HTERT RPE-1 (cell line): ENCODE data around the gene ZCRB1.
"Not testable (repeated sequence)": the region's sequence is repeated elsewhere in the genome, so short reads cannot be mapped to it uniquely, and the experiment has no call there.

ENCODE experiments used
- in situ Hi-C: fragments of 300-500 bp; cut with MboI; formaldehyde crosslinking; loops from 4 replicates; pipeline ENCODE4 v1.14.3; 2020; ENCODE audit warnings: low sequenced_read_pairs

ZCRB1 gene

DNA sequence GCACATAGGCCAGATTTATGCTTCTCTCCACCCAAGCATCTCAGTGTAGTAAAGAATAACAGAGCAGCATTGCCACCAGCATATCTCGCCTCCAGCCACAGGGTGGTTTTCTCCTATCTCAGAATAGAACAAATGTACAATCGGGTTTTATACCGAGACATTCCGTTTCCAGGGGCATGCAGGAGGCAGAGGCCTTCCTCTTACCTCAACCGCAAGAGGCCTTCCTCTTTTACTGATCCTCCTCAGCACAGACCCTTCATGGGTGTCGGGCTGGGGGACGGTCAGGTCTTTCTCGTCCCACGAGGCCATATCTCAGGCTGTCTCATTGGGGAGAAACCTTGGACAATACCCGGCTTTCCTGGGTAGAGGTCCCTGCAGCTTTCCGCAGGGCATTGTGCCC, 4.2 kb upstream of the ZCRB1 start:
- in situ Hi-C loops, result not testable (repeated sequence)

DNA sequence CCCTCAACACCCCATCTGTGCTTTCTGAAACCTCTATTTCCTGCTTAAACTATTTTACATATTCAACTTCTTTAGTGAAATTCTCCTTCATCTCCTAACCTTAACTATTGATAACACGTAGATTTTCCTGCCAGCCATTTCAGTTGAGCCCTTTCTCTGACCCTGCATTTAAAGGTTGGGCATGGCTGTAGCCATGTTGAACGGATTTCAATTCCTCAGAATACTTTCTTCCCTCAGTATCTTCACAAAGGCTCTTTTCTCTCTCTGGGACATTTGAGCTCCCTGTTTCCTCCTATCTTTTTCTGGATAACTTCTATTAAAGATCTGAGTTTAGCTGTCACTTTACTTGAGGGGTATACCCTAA, 1.3 kb upstream of the ZCRB1 start:
- in situ Hi-C loops, result no loop called here

DNA sequence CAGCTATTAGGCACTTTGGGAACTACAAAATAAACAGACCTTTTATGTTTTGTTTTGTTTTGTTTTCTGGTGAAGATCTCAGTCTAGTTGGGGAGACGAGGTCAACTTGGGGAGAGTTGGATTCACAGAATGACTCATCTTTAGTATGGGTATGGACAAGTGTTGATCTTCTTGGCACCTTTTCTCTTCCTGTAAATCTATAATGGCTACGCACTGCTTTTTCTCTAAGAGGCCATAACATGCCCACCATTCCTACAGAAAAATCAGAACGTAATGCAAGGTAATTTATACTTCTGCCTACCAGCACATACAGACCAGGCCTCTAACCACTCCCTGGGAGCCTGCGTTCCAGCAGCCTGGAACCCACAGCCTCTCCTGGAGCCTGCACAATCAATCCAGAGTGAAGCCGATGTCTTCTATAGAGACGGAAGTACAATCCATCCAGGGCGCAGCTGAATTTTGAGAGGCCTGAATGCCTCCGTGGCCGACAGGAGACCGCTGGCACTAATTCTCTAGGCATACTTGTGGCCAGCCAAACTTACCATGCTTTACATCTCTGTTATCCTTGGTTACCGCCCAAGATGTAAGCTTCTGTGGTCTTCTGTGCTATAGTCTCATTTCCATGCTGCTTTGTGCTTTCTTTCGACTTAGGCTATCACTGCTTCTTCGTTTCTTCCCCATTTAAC, 790 bp upstream of the ZCRB1 start:
- in situ Hi-C loops, result no loop called here

GRCh38 chr12:42325326-42325652, 605 bp downstream of the ZCRB1 start:
- in situ Hi-C loops, result no loop called here

DNA sequence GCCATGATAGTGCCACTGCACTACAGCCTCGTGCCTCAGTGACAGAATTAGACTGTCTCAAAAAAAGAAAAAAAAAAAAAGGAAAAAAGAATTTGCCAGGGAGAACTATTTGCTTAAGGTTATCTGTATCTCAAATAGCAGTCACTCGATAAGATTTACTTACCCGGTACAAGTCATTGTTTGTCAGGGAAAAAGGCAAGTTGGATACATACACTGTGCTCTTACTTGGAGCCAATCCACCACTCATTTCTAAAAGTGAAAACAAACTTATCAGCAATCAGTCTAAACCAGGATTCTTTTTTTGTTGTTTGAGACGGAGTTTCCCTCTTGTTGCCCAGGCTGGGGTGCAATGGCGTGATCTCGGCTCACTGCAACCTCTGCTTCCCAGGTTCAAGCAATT, 2.0 kb downstream of the ZCRB1 start:
- in situ Hi-C loops, result no loop called here

DNA sequence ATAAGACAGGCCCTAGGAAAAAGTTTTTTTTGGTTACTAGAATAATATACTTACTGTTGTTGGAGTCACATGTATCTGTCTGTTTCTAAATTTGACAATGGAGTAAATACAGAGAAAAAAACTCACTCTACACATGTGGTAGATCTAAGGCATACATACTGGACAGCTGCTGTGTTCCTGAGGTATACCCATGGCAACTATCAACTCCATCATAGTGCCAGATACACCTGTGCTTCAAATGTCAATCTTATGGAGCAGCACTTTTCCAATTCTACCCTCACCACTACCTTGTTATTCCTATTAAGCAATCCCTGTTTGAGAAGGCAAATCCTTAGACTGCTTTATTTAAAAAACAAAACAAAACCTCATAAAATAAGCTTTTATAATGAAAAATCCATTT, 3.3 kb downstream of the ZCRB1 start:
- in situ Hi-C loops, result no loop called here

DNA sequence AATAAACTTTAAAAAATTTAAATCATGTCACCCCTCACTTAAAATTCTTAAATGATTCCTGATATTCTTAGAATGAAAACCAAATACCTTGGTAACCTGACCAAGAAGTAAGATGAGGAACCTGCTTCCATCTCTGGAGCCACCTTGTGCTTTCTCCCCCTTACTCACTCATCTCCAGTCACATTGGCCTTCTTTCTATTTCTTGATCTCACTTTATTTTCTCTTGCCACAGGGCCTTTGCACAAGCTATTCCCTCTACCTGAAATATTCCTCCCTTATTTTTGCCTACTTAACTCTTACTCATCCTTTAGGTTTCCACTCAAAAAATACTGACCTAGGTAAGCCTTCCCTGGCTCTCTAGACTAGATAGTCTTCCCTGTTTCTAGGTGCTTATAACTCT, 5.1 kb downstream of the ZCRB1 start:
- in situ Hi-C loops, result no loop called here

DNA sequence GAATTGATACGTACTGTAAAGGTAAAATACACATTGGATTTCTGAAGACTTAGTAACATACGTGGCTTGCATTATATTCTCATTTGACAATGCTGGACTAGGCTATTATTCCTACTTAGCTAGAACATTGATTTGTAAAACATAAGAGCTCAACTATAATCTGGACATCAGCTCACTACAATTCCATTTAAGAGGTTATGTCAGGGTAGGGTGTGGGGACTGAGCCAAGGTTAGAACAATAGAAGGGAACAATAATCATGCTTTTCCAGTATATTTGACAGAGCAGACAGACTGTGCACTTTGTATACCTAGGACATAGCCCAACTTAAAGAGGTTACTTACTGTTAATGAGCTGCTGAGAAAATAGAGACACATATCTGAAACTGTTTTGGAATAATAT, 10.8 kb downstream of the ZCRB1 start:
- in situ Hi-C loops, result no loop called here

- in situ Hi-C loops, result no loop called here
Observed at GRCh38 chr12:42309996-42310395, 15.9 kb downstream of the ZCRB1 start.

DNA sequence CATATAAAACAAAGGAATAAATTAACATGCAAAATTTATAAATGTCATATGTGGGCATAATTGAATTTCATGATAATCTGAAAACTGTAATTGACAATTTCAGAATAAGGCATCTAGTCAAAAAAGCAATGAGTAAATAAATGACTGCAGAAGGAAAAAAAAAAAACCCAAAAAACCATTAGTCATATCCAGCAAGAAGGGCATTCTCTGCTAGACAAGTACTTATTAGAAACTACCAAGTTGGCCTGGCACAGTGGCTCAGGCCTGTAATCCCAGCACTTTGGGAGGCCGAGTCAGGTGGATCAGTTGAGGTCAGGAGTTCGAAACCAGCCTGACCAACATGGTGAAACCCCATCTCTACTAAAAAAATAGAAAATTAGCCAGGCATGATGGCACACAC, 17.5 kb downstream of the ZCRB1 start:
- in situ Hi-C loops, result no loop called here

- in situ Hi-C loops, result no loop called here
Observed at GRCh38 chr12:42306297-42306696, 19.6 kb downstream of the ZCRB1 start.

DNA sequence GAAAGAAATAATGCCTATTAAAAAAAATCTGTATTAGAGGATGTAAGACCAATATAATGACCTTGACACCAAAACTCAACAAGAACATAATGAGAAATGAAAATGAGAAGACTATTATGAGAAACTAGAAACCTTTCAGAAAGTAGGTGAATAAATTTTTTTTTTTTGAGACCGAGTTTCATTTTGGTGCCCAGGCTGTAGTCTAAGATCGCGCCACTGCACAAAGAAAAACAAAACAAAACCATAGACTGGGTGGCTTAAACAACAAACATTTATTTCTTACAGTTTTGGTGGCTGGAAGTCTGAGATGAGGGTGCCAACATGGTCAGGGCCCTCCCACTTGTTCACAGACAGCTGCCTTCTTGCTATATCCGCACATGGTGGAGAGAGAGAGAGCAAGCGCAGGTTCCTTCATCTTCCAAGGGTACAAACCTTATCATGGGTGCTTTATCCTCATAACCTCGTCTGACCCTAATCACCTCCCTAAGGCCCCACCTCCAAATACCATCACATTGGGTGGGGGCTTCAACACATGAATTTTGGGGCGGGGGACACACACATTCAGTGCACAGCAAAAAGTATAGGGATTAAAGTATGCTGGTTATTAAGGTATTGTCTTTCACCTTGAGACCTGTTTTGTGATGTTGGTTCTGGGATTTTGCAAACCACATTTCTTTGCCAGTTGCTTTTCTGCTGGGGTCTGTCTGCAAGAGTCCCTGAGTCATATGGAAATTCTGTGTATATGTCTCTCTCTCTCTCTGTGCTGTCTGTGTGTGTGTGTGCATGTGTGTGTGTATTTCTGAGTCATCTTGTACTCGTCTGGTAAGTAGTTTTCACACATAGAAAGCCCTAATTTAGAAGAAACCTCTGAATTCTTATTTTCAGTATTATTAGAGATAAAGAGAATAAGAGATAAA, 26.2 kb downstream of the ZCRB1 start:
- in situ Hi-C loops, result no loop called here

DNA sequence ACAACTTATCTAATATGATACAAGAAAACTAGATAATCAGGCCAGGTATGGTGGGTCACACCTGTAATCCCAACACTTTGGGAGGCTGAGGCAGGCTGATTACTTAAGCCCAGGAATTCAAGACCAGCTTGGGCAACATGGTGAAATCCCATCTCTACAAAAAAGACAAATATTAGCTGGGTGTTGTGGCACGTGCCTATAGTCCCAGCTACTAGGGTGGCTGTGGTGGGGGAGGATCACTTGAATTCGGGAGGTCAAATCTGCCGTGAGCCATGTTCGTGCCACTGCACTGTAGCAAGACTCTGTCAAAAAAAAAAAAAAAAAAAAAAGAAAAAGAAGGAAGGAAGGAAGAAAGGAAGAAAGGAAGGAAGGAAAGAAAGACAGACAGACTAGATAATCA, 27.0 kb downstream of the ZCRB1 start:
- in situ Hi-C loops, result no loop called here

DNA sequence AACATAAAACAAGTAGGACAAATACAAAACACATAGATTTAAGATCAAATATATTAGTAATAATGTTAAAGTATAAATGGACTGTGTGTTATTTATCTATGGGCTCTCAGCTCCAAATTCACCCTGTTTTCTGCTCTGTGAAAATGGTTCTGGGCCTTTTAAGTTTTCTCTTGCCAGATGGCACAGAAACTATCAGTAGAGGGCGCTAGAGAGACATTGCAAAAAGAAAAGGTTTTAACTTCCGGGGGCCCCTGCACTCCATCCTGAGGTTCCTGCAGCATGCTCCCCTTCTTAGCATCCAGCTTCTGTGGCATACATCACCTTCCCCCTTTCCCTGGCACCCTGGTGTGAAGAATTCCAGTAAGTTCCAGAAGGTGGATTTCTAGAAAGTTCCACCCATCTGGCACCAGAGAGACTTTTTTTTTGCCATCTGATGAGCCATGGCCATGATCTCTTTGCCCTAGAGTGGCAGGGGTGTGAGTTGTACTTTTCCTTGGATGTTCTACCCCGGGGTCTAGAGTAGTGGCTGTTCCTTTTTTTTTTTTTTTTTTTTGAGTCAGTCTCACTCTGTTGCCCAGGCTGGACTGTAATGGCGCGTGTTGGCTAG, 29.3 kb downstream of the ZCRB1 start:
- in situ Hi-C loops, result no loop called here

DNA sequence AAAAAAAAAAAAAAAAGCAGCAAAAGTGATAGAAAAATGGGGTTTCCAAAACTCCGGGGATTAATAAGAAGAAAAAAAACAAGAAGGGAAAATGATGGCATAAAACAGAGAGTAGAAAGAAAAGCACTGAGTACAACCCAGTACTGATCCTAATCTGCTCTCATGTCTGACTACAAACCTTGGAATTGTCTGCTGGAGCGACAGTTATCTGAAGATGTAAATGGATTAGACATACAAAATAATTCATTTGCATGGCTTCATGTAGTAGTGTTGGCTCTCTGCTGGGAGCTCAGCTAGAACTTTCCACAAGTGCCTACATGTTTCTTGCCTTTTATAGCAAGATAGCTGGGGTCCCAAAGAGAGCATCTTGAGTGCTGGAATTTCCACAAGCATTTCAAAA, 34.2 kb downstream of the ZCRB1 start:
- in situ Hi-C loops, result no loop called here

GRCh38 chr12:42288544-42288943, 37.4 kb downstream of the ZCRB1 start:
- in situ Hi-C loops, result no loop called here

DNA sequence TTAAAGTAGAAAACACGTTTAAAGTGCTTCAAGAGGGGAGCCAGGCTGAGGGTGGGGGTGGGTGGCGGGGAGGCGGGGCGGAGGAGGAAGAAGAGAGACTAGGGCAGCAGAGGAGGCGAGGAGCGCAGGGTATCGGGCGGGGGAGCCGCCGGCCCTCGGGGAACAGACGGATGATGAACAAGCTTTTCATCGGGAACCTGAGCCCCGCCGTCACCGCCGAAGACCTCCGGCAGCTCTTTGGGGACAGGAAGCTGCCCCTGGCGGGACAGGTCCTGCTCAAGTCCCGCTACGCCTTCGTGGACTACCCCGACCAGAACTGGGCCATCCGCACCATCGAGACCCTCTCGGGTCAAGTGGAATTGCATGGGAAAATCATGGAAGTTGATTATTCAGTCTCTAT, 39.2 kb downstream of the ZCRB1 start:
- in situ Hi-C loops, result no loop called here

- in situ Hi-C loops, result no loop called here
Observed at GRCh38 chr12:42285431-42285830, 40.5 kb downstream of the ZCRB1 start.

- in situ Hi-C loops, result no loop called here
Observed at GRCh38 chr12:42284876-42285275, 41.0 kb downstream of the ZCRB1 start.

DNA sequence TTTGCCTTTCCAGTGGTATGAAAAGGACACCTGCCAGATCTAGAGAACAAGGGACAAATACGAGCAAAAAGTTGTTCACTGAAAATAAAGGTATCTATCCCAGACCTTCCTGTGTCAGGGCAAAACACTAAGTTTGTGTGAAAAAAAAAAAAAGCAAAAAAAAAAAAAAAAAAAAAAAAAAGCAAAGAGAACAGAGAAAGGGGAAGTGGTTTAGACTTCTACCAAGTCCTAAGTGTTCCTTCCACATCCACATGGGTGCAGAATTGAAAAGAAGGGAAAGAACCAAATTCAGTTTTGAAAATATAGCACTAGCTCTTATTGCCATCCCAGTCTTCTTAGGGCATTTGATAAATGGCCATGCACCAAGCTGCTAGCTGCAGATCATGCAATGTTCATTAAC, 41.7 kb downstream of the ZCRB1 start:
- in situ Hi-C loops, result no loop called here

- in situ Hi-C loops, result no loop called here
Observed at GRCh38 chr12:42283739-42284138, 42.2 kb downstream of the ZCRB1 start.

- in situ Hi-C loops, result no loop called here
Observed at GRCh38 chr12:42282294-42282693, 43.6 kb downstream of the ZCRB1 start.
